ENCODE data around the gene USP22. TPM values are rescaled to one million over a fixed set of nuclear protein-coding genes. Genes with fewer than 3 reads are reported as not detected.

Gene USP22
- total and polyA plus RNA-seq, 10 of the 15 experiments (the other 5 are each of a cell fraction or from before 2014, with no cell fraction given): 10.8 to 218 (median 98.8) TPM

- H3K9ac ChIP-seq (ENCODE audit: control insufficient read depth, insufficient read depth, low read length): no peak overlapping the region
- ChIA-PET SMC1A (ENCODE audit: uncharacterized antibody, unreplicated experiment) (no interaction called here), RAD21 (ENCODE audit: unreplicated experiment) (no interaction called here), CTCF (interaction anchor here (1.9 kb wide), 1 partner anchor 9 kb away, joined by 9 read pairs; no protein-coding TSS in a partner anchor), POLR2A (no interaction called here)
- H4K20me1 ChIP-seq (ENCODE audit: control insufficient read depth, insufficient read depth): peaks cover 3% of the 10 kb centered on the region
- ATAC-seq: no peak
- 96% methylated on average over 26 of the region's 26 CpGs for WGBS (ENCODE audit: insufficient coverage, insufficient replicate concordance, low lambda C conversion rate, missing lambda C conversion rate)
- H3K27me3 ChIP-seq (replicated peaks in 1 of 2; ENCODE audit: control insufficient read depth in 2 of 2, insufficient read depth in 2 of 2, low read length in 1 of 2): no peaks in the 10 kb centered on the region
- intact Hi-C loops (cut with micrococcal nuclease; ENCODE audit: unreplicated experiment) (no loop called here), in situ Hi-C loops (cut with MboI) (loop anchor here (5.0 kb wide), 1 partner anchor 50 kb away; no protein-coding TSS in a partner anchor)
- FAIRE-seq: no peak
- no peak overlapping the region for H3K4me2 ChIP-seq (ENCODE audit: control insufficient read depth, insufficient read depth)
- H2AFZ ChIP-seq (ENCODE audit: control insufficient read depth, low read depth, low read length): no peak overlapping the region
- no TSS peak for BruUV-seq (replicated peaks)
- no peaks in the 10 kb centered on the region for H3K9me3 ChIP-seq (replicated peaks; ENCODE audit: control insufficient read depth, insufficient read depth, low read length)
- H3K79me2 ChIP-seq (ENCODE audit: control insufficient read depth, insufficient read depth, low read length): no peaks in the 10 kb centered on the region
- H3K36me3 ChIP-seq (ENCODE audit: control insufficient read depth in 2 of 2, insufficient read depth in 2 of 2, low read length in 1 of 2): peaks cover 49 to 50% of the 10 kb centered on the region in 2 experiments
- no peak overlapping the region for H3K4me3 ChIP-seq
- no peak overlapping the region for H3K27ac ChIP-seq (ENCODE audit: control insufficient read depth, insufficient read depth)
- H3K4me1 ChIP-seq (ENCODE audit: control insufficient read depth, insufficient read depth, low read length): no peaks in the 10 kb centered on the region
- TF ChIP-seq POLR2A (IDR thresholded peaks at IDR 0.05; ENCODE audit: low read depth, low read length) (peak; percentile 46; the same call in 1 of the 2 replicates), WRNIP1 (IDR thresholded peaks at IDR 0.05; ENCODE audit: borderline replicate concordance, low read depth, low read length) (no peak)
- DNase-seq (ENCODE audit: low read depth, low spot score): no peak
Observed at GRCh38 chr17:21002309-21003006, 40.4 kb downstream of the USP22 start.

- TF ChIP-seq MTA3 (IDR thresholded peaks at IDR 0.05; ENCODE audit: borderline replicate concordance, low read length) (no peak), PBX3 (IDR thresholded peaks at IDR 0.05; ENCODE audit: insufficient replicate concordance, low read depth, low read length) (no peak), SPI1 (IDR thresholded peaks at IDR 0.05; ENCODE audit: borderline replicate concordance, insufficient read depth, low read depth, low read length) (no peak), POU2F2 (IDR thresholded peaks at IDR 0.05; ENCODE audit: borderline replicate concordance, low read depth, low read length) (no peak), EGR1 (IDR thresholded peaks at IDR 0.05; ENCODE audit: borderline replicate concordance in 1 of 2, low read depth in 2 of 2, low read length in 2 of 2) (no peak), KAT2A (conservative IDR thresholded peaks at IDR 0.05; ENCODE audit: control insufficient read depth, low read depth, low read length) (no peak), NFIC (IDR thresholded peaks at IDR 0.05; ENCODE audit: low read depth, low read length) (no peak), LARP7 (IDR thresholded peaks at IDR 0.05) (no peak), HSF1 (IDR thresholded peaks at IDR 0.05; ENCODE audit: low read depth, low read length) (no peak), YBX1 (IDR thresholded peaks at IDR 0.05) (no peak), JUNB (IDR thresholded peaks at IDR 0.05) (no peak)
- no TSS peak for BruUV-seq (replicated peaks)
- ChIA-PET POLR2A (no interaction called here), RAD21 (ENCODE audit: unreplicated experiment) (no interaction called here), SMC1A (ENCODE audit: uncharacterized antibody, unreplicated experiment) (no interaction called here), CTCF (interaction anchor here (1.9 kb wide), 1 partner anchor 9 kb away, joined by 9 read pairs; no protein-coding TSS in a partner anchor)
- H3K27ac ChIP-seq (ENCODE audit: control insufficient read depth, insufficient read depth): no peak overlapping the region
- in situ Hi-C loops (cut with MboI): loop anchor here (5.0 kb wide), 1 partner anchor 50 kb away; no protein-coding TSS in a partner anchor
- no peak overlapping the region for H2AFZ ChIP-seq (ENCODE audit: control insufficient read depth, low read depth, low read length)
- ATAC-seq (no peak), DNase-seq (ENCODE audit: low read depth, low spot score) (no peak), FAIRE-seq (no peak)
- H3K9ac ChIP-seq (ENCODE audit: control insufficient read depth, insufficient read depth, low read length): no peak overlapping the region
- intact Hi-C loops (cut with micrococcal nuclease; ENCODE audit: unreplicated experiment): no loop called here
- no peak overlapping the region for H3K4me2 ChIP-seq (ENCODE audit: control insufficient read depth, insufficient read depth)
- H4K20me1 ChIP-seq (ENCODE audit: control insufficient read depth, insufficient read depth): peaks cover 3% of the 10 kb centered on the region
- peaks cover 44 to 47% of the 10 kb centered on the region in 2 experiments for H3K36me3 ChIP-seq (ENCODE audit: control insufficient read depth in 2 of 2, insufficient read depth in 2 of 2, low read length in 1 of 2)
- H3K4me3 ChIP-seq: no peak overlapping the region
- H3K27me3 ChIP-seq (replicated peaks in 1 of 2; ENCODE audit: control insufficient read depth in 2 of 2, insufficient read depth in 2 of 2, low read length in 1 of 2): no peaks in the 10 kb centered on the region
- H3K79me2 ChIP-seq (ENCODE audit: control insufficient read depth, insufficient read depth, low read length): no peaks in the 10 kb centered on the region
- H3K9me3 ChIP-seq (replicated peaks; ENCODE audit: control insufficient read depth, insufficient read depth, low read length): no peaks in the 10 kb centered on the region
- WGBS (ENCODE audit: insufficient coverage, insufficient replicate concordance, low lambda C conversion rate, missing lambda C conversion rate): 93% methylated on average over 12 of the region's 12 CpGs
- H3K4me1 ChIP-seq (ENCODE audit: control insufficient read depth, insufficient read depth, low read length): no peaks in the 10 kb centered on the region
Observed at GRCh38 chr17:21001813-21002221, 41.0 kb downstream of the USP22 start.
